Loucy (cell line): Measurements from ENCODE around the gene ODF2L.

Source experiments
- EZH2phosphoT487 ChIP-seq: fragments of 200-600 bp; IDR thresholded peaks from 2 replicates; pipeline ENCODE4 v1.6.1; 2018; ENCODE audit warnings: antibody characterized with exemption, mild to moderate bottlenecking, moderate library complexity, borderline replicate concordance
- TF ChIP-seq, protein P1 (sequence below): fragments of 200-600 bp; sonication (generic); conservative IDR thresholded peaks from 2 replicates; pipeline ENCODE4 v1.5.1; 2014; ENCODE audit warnings: mild to moderate bottlenecking, antibody characterized with exemption, low read length

DNA sequence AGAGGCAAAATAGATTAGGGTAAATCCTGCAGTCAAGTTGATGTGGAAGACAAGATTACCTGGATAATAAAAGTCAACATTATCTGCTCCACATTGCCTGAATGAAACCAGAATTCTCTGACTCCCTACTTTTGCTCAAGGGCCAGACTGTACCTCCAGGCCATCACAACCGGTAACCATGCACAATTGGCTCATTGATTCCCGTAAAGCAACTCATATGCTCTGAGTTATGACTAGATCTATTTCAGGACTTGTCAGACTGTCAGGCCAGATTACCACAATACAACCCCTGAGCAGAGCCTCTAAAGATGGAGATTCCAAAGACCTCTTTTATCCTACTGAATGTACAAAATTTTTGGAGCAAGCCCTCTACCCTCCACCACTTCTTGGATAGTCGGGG, 90.4 kb downstream of the ODF2L start:
- TF ChIP-seq, protein P1, sequence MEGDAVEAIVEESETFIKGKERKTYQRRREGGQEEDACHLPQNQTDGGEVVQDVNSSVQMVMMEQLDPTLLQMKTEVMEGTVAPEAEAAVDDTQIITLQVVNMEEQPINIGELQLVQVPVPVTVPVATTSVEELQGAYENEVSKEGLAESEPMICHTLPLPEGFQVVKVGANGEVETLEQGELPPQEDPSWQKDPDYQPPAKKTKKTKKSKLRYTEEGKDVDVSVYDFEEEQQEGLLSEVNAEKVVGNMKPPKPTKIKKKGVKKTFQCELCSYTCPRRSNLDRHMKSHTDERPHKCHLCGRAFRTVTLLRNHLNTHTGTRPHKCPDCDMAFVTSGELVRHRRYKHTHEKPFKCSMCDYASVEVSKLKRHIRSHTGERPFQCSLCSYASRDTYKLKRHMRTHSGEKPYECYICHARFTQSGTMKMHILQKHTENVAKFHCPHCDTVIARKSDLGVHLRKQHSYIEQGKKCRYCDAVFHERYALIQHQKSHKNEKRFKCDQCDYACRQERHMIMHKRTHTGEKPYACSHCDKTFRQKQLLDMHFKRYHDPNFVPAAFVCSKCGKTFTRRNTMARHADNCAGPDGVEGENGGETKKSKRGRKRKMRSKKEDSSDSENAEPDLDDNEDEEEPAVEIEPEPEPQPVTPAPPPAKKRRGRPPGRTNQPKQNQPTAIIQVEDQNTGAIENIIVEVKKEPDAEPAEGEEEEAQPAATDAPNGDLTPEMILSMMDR: no peak
- no peak for TF ChIP-seq EZH2phosphoT487
